A673 (cell line): ENCODE results near the gene MOB2.

Experiments
- EZH2 ChIP-seq: fragments of 200-600 bp; sonication (generic); IDR thresholded peaks from 2 replicates; pipeline ENCODE4 v1.6.1; 2017; ENCODE audit warnings: borderline replicate concordance, low read depth, mild to moderate bottlenecking, mixed read lengths, antibody characterized with exemption, low read length; ENCODE audit not compliant: poor library complexity, severe bottlenecking
- TF ChIP-seq, protein P1 (sequence below): fragments of 300-800, 200-600 bp; sonication (generic); conservative IDR thresholded peaks from 2 replicates; pipeline ENCODE4 v1.5.1; 2017; ENCODE audit warnings: low read depth, mild to moderate bottlenecking, antibody characterized with exemption, low read length, moderate library complexity, mixed read lengths

DNA sequence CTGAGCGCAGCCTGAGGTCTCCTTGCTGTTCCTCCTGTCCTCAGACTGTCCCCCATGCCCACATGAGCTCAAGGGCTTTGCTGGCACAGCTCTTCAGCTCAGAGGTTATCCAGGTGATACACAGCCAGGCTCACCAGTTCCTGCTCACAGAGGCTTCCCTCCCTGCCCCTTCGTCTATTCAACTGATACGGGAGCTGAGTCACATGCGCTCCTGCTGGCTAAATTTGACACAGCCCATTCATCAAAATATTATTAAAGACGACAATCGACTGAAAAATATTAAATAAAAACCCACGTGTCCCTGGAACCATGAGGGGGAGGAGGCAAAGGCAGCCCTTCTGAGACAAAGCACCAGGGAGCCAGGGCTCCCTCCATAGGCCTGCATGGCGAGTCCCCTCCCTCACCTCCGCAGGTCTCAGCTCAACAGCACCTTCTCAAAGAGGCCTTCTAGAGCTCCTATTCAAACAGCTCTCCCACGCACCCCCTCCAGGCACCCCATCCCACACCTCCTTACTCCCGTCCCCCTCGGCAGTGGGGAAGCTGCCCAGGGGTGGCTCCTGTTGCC is 45.0 kb upstream of the MOB2 start:
- TF ChIP-seq, protein P1, sequence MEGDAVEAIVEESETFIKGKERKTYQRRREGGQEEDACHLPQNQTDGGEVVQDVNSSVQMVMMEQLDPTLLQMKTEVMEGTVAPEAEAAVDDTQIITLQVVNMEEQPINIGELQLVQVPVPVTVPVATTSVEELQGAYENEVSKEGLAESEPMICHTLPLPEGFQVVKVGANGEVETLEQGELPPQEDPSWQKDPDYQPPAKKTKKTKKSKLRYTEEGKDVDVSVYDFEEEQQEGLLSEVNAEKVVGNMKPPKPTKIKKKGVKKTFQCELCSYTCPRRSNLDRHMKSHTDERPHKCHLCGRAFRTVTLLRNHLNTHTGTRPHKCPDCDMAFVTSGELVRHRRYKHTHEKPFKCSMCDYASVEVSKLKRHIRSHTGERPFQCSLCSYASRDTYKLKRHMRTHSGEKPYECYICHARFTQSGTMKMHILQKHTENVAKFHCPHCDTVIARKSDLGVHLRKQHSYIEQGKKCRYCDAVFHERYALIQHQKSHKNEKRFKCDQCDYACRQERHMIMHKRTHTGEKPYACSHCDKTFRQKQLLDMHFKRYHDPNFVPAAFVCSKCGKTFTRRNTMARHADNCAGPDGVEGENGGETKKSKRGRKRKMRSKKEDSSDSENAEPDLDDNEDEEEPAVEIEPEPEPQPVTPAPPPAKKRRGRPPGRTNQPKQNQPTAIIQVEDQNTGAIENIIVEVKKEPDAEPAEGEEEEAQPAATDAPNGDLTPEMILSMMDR, result no peak
- TF ChIP-seq EZH2, result no peak
